Stimulated activated CD8-positive, alpha-beta memory T cell treated with anti-CD3 and anti-CD28 coated beads, Interleukin-12 subunit alpha, Interleukin-12 subunit beta, amount 100 ng/mL, for 1 hour (primary cell): ENCODE data around the gene EIF3L.

Source experiments
- DNase-seq: peaks from one replicate; pipeline ENCODE4 v3.0.0-alpha.2; 2020; ENCODE audit warnings: low read depth

Gene EIF3L

GRCh38 chr22:37854946-37855345 lies 5.7 kb downstream of the EIF3L start:
- DNase-seq, result no peak

- DNase-seq, result no peak
Measured at GRCh38 chr22:37855462-37855861, 6.2 kb downstream of the EIF3L start.

- no peak for DNase-seq
Measured at GRCh38 chr22:37860796-37861421, 11.7 kb downstream of the EIF3L start.

DNA sequence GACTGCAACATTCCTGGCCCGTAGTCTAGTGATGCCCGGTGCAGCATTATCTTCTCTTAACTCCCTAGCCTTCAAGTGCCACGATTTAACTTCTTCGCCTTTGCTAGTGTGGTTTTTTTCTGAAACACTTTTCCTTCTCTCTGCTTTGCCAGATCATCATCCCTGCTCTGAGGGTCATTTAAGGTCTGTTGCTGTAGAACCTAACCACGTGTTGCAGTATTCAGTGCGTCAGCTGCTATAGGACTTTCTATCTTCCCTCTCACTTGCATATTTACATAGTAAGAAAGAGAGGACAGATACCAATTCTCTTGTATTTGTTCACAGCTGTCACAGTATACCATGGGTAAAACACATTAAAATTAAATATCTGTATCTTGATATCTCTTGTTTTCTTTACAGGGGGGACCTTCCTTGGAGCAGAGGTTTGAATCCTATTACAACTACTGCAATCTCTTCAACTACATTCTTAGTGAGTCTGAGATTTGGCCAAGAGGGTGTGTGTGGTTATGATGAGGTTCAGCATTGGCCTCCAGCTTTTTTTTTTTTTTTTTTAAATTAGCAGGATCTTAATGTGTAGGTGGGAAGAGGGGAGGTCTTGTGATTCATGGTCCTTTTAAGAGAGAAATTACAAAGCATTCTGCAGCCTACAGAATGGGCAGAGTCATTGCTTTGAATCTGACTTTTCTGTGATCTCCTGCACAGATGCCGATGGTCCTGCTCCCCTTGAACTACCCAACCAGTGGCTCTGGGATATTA lies 13.5 kb downstream of the EIF3L start:
- DNase-seq, result no peak

GRCh38 chr22:37865510-37865909 lies 16.3 kb downstream of the EIF3L start:
- DNase-seq, result no peak

DNA sequence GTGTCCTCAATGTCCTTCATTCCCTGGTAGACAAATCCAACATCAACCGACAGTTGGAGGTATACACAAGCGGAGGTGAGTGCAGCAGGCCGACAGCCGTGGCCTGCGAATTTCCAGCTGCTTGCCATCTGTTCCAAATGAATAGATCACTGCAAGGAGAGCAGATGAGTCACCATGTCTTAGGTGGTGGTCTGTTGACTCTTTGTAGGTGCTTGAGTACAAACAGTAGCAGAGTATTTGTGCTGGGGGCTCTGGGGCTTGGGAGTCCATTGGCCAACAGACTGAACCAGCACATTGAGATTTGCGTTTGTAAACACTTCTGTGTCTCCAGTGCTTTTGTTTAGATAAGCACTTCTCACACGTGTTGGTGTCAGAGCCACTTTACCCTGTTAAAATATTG lies 21.1 kb downstream of the EIF3L start:
- DNase-seq, result no peak

- DNase-seq, result no peak
Measured at GRCh38 chr22:37880668-37881440, 31.6 kb downstream of the EIF3L start.

DNA sequence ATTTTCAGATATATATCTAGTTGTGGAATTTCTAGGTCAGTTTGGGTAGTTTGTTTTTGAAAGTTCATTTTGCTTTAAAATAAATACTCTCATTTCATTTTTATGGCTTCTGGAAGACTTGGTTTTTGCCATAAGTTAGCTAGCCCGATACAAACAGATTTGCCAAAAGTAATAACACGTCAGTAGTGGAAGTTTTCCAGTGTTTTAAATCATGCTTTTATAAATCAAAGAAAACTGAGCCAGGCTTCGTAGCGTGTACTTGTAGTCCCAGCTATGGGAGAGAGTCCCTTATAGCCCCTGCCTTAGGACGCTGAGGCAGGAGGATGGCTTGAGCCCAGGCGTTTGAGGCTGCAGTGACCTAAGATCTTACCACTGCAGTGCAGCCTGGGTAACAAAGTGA lies 35.2 kb downstream of the EIF3L start:
- DNase-seq, result no peak

- DNase-seq, result no peak
Measured at GRCh38 chr22:37887584-37888378, 38.6 kb downstream of the EIF3L start.

- DNase-seq, result no peak
Measured at GRCh38 chr22:37891926-37892325, 42.7 kb downstream of the EIF3L start.

DNA sequence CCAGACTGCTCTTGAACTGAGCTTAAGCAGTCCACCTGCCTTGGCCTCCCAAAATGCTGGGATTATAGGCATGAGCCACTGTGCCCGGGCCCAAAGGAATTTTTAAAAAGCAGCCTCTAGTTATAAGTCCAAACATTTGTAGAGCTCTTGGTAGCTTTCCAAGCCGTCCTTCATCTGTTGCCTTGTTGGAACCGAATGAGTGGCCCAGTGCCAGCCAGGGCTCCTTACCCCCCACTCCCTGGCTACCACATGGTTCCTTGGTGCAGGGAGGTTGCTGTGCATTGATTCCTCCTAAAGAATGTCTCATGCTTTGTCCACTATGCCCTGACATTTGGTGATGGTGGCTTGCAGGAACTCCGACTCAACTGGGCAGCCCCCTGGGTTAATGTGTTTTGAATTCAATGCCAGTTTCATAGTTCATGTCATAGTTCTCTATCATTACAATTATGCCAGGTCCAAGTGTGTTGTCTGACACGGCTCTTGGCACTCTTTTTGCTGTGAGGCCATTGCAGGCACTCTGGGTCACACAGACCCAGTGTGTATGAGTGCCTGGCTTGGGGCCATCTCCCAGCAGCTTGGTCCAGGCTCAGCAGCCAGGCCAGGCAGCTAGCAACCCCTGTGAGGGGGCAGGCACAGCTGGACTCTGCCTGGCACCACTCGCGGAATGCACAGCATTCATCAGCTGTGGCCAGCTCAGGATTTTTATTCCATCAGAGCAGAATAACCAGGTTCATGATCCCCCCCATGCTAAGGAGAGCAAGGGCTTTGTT lies 43.5 kb downstream of the EIF3L start:
- DNase-seq, result no peak

DNA sequence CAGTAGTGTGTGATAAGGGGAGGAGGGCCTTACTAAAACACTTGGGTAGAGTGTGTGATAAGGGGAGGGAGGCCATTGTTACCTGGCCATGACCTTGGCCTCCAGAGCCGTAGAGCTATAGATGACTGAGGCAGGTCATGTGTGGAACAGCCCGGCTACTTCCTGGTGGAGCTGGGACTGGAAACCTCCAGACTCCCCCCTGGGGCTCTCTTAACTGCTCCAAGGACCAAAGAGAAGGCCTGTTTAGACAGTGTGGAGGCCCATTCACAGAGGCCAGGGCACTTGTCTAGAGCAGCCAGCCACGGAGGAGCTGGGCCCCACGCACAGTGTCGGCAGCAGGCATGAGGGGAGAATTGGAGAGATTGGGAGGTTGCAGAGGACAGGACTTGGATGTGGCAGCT lies 44.4 kb downstream of the EIF3L start:
- no peak for DNase-seq

DNA sequence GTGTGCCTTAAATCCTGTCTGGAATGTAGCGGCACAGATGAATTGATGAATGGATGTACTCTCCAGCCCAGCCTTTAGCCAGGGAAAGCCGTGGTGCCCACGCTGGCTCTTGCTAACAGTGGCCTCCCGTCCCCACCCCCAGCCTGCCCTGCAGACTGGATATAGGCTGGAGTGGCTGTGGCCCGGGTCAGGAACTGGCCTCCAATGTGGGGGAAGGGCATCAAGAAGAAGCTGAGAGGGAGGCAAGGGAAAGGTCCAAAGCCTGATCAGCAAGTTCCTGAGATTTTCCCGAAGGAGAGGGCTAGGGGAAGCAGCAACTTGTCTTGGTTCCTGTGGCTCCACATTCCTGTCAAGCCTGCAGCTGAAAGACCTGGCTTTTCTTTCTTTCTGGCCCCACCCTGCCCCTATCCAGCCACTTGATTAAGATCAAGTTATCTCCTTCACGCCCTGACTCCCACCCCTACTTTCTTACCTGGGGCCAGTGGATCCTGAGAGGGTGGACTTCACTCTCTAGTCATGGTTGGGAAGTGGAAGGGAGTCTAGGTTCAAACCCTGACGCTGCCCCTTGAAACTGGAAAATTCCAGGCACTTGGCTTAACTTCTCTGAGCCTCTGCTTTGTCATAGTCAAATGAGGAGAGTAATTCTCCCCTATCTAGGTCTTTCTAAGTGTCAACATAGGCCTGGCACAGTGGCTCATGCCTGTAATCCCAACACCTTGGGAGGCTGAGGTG lies 45.9 kb downstream of the EIF3L start:
- DNase-seq, result no peak

DNA sequence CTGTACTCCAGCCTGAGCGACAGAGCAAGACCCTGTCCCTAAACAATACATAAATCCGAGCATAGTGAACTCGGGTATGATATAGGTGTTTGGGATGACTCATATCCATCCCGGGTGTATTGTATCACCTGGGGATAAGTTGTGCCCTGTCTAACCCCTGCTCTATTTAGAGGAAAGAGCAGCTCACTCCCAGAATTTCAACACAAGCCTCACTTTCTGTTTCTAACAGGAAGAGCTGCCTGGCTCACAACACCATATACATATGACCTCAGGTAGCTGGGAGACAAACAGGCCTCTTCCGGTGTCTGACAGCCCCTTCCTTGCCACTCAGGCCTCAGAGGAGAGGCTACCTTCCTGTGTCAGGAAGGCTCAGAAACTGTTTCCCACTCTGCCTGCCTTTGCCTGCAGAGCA lies 47.0 kb downstream of the EIF3L start:
- DNase-seq, result no peak

GRCh38 chr22:37896939-37897338 lies 47.7 kb downstream of the EIF3L start:
- no peak for DNase-seq

DNA sequence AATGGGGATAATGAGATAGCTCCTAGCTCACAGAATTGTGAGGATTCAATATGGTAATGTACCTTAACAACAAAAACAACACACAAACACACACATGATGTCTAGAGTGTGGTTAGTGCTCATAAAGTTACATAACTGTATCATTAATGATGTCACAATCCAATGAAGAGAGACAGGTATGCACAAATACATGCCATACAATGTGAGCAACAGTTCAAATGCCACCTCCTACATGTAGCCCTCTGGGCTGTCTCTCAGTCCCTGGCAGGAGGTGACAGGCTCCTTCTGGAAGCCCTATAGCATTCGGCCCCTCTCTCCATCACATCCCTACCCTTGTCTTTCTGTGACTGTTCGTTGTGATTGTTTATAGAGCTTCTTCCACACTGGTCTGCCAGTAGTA lies 48.6 kb downstream of the EIF3L start:
- no peak for DNase-seq

GRCh38 chr22:37898441-37899181 lies 49.4 kb downstream of the EIF3L start:
- no peak for DNase-seq

DNA sequence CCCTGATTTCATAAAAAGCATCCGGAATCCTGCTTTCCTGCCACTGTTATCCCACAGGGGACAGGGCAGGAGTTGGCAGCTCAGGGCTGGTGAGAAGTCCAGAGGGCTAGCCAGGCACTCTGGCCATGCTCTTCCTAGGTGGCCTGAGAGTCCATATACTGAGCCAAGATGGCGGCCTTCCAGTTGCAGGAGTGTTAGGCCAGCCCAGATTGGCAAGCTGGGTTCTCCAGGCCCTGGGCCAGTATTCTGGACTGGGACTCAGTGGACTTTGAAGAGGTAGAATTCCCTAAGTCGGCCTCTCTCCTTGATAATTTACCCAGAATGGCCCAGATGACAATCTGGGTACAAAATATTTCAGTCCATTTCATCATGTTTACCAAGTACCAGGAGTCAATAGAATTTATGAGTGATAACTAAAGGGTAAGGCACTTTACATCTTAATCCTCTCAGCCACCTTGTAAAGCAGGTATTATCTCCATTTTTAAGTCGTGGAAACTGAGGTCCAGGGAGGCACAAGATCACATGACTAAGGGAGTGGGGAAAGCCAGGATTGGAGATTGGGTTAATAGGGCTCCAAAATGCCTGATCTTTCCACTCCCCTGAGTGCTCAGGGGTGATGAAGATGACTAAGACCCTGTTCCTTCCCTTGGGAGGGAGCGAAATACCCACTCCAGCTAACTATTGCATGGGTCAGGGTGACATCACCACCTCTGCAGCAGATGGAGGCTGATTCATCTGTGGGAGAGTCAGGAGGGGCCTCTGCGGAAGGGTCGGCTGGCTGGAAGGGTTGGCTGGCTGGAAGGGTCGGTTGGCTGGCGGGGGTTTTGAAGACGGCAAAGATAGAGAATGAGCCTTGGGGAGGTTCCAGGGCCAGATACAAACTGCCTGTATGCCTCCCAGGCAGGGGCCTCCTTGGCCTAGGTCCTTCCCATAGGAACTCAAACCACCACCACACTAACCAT lies 55.6 kb downstream of the EIF3L start:
- no peak for DNase-seq
